Neural cell (in vitro differentiated cells): Measurements from ENCODE around the gene TNS1.

ENCODE experiments used
- CTCF ChIP-seq: fragments of 450-650 bp; IDR thresholded peaks from 2 replicates; pipeline ENCODE4 v1.5.1; 2014; ENCODE audit warnings: antibody characterized with exemption, mild to moderate bottlenecking, moderate library complexity; ENCODE audit not compliant: poor library complexity, severe bottlenecking
- EP300 ChIP-seq: fragments of 450-650 bp; conservative IDR thresholded peaks from 2 replicates; pipeline ENCODE4 v1.6.1; 2014; ENCODE audit warnings: antibody characterized with exemption, mild to moderate bottlenecking, moderate library complexity; ENCODE audit not compliant: poor library complexity, severe bottlenecking
- EZH2 ChIP-seq: fragments of 200-600, 300-800 bp; shearing (Covaris generic), sonication (generic); IDR thresholded peaks from 2 replicates; pipeline ENCODE4 v1.6.1; 2014; ENCODE audit warnings: antibody characterized with exemption, low read length, borderline replicate concordance, mild to moderate bottlenecking; ENCODE audit not compliant: insufficient read depth, poor library complexity, severe bottlenecking
- MXI1 ChIP-seq: fragments of 450-650 bp; conservative IDR thresholded peaks from 2 replicates; pipeline ENCODE4 v1.6.1; 2014; ENCODE audit warnings: antibody characterized with exemption, mild to moderate bottlenecking; ENCODE audit not compliant: poor library complexity, severe bottlenecking
- RAD21 ChIP-seq: fragments of 450-650 bp; conservative IDR thresholded peaks from 2 replicates; pipeline ENCODE4 v1.6.1; 2014; ENCODE audit warnings: antibody characterized with exemption, mild to moderate bottlenecking, moderate library complexity
- REST ChIP-seq: IDR thresholded peaks from 2 replicates; pipeline ENCODE4 v1.6.1; 2012; ENCODE audit warnings: borderline replicate concordance
- SMC3 ChIP-seq: fragments of 450-650 bp; conservative IDR thresholded peaks from 2 replicates; pipeline ENCODE4 v1.6.1; 2014; ENCODE audit warnings: antibody characterized with exemption, mild to moderate bottlenecking, moderate library complexity; ENCODE audit not compliant: poor library complexity
- TAF1 ChIP-seq: IDR thresholded peaks from 2 replicates; pipeline ENCODE4 v1.6.1; 2012; ENCODE audit warnings: low read depth

GRCh38 chr2:217798191-217798590 lies 204.6 kb downstream of the TNS1 start:
- TF ChIP-seq EZH2: no peak
- no peak for TF ChIP-seq EP300
- no peak for TF ChIP-seq MXI1
- TF ChIP-seq CTCF: no peak
- no peak for TF ChIP-seq SMC3
- TF ChIP-seq REST: no peak
- TF ChIP-seq TAF1: no peak
- no peak for TF ChIP-seq RAD21
